Activated CD8-positive, alpha-beta T cell treated with anti-CD3 and anti-CD28 coated beads for 36 hours (primary cell): ENCODE measurements around the gene HOXB9. TPM values are rescaled to one million over a fixed set of nuclear protein-coding genes. Genes with fewer than 3 reads are reported as not detected.

Source experiments
- ATAC-seq: fragments of 200-7000 bp; cut with Tn5 transposase; one replicate; pipeline ENCODE4 v1.10.0; 2021; ENCODE audit warnings: mild to moderate bottlenecking, moderate library complexity
- CTCF ChIA-PET: fragments of 350-600 bp; sonication (Branson Sonifier 250); formaldehyde crosslinking; loops from one replicate; lab custom pipeline; 2021; ENCODE audit warnings: antibody characterized with exemption; lab: Charles Lee
- POLR2A ChIA-PET: fragments of 350-600 bp; sonication (Branson Sonifier 250); formaldehyde crosslinking; loops from one replicate; lab custom pipeline; 2021; ENCODE audit warnings: antibody characterized with exemption; lab: Charles Lee
- DNase-seq: peaks from one replicate; pipeline ENCODE4 v3.0.0-alpha.2; 2020
- H3K27ac Mint-ChIP-seq: one replicate; pipeline ENCODE4 v1.8.0; 2021; ENCODE audit warnings: mild to moderate bottlenecking, mixed read lengths
- H3K27me3 Mint-ChIP-seq: one replicate; pipeline ENCODE4 v1.8.0; 2021; ENCODE audit warnings: mixed read lengths
- H3K36me3 Mint-ChIP-seq: one replicate; pipeline ENCODE4 v1.8.0; 2021; ENCODE audit warnings: low read depth, mixed read lengths
- H3K4me1 Mint-ChIP-seq: one replicate; pipeline ENCODE4 v1.8.0; 2021; ENCODE audit warnings: low read depth, mixed read lengths
- H3K4me3 Mint-ChIP-seq: one replicate; pipeline ENCODE4 v1.8.0; 2021; ENCODE audit warnings: mild to moderate bottlenecking, moderate library complexity, mixed read lengths
- H3K9me3 Mint-ChIP-seq: one replicate; pipeline ENCODE4 v1.8.0; 2021; ENCODE audit warnings: mixed read lengths
- intact Hi-C: fragments of 100-400 bp; cut with micrococcal nuclease; formaldehyde crosslinking; loops from one replicate; pipeline ENCODE4 v1.10.0; 2022
- total RNA-seq, 2 experiments: library from RNA; stranded (reverse); gene quantifications; one replicate each; pipeline ENCODE4 v1.2.3, GENCODE V29; 2021
- TF ChIP-seq, protein P1 (sequence below): fragments of 200-600 bp; IDR thresholded peaks from one replicate; pipeline ENCODE4 v1.8.0; 2022; ENCODE audit warnings: antibody characterized with exemption, mild to moderate bottlenecking

Gene HOXB9
- total RNA-seq = 1 to 10 TPM; 6.9 to 7.0 TPM

DNA sequence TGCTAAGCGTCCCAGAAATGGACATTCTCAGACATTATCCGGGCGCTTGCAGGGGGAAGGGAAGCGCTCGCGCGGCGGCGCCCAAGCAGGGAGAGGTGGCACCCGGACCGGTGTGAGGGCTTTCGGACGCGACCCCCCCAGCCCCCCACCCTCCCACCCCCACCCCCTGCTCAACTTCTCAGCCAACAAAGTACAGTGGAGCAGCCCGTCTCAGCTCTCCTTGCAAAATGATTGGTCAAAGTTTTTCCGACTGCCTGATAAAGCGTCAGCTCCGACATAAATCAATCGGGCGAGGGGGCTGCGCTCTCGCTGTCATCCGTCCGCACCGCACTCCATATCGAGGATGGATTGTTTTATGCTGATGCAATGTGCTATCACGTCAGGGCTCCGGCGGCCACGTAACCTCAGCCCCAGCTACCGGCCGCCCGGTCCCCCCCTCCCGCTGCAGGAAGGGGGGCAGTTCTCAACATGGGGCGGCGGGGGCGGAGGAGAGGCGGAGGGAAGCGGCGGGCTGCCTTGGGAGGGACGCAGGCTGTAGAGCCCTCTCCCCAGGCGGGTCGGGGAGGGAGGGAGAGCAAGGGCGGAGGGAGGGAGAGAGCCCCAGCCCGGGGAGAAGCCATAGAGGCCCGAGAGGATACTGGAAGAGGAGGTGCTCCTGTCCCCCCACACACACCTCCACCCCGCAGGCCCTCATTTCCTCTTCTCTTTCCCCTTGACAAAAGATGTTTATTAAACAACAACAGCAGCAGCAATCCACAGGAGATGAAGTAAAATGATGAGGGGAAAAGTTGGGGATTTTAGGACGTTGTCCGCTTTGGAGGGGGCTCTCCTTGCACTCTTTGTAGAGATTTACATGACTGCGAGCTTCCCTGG lies at the start of gene HOXB9:
Gene HOXB9, minus strand, starts transcription at position 114 of the 873 bp plus-strand sequence. Its CDS starts 89 bp downstream, at position 25.
- DNase-seq (peak; percentile 86), ATAC-seq (peak; percentile 78)
- Mint-ChIP-seq H3K27me3 (peaks cover 77% of the 10 kb centered on the region), H3K36me3 (no peaks in the 10 kb centered on the region), H3K4me3 (peak within 1 kb of the TSS; percentile 77), H3K27ac (peak within 1 kb of the TSS; percentile 90), H3K9me3 (no peaks in the 10 kb centered on the region), H3K4me1 (peaks cover 8% of the 10 kb centered on the region)
- CTCF ChIA-PET = interaction anchor here (1.3 to 5.5 kb wide), 7 partner anchors 9 to 35 kb away, joined by 3 to 40 read pairs (median 8); partner anchors contain the start of genes HOXB5 and HOXB8
- intact Hi-C loops = no loop called here
- TF ChIP-seq, protein P1, sequence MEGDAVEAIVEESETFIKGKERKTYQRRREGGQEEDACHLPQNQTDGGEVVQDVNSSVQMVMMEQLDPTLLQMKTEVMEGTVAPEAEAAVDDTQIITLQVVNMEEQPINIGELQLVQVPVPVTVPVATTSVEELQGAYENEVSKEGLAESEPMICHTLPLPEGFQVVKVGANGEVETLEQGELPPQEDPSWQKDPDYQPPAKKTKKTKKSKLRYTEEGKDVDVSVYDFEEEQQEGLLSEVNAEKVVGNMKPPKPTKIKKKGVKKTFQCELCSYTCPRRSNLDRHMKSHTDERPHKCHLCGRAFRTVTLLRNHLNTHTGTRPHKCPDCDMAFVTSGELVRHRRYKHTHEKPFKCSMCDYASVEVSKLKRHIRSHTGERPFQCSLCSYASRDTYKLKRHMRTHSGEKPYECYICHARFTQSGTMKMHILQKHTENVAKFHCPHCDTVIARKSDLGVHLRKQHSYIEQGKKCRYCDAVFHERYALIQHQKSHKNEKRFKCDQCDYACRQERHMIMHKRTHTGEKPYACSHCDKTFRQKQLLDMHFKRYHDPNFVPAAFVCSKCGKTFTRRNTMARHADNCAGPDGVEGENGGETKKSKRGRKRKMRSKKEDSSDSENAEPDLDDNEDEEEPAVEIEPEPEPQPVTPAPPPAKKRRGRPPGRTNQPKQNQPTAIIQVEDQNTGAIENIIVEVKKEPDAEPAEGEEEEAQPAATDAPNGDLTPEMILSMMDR = no peak
- POLR2A ChIA-PET = interaction anchor here (0.9 to 3.2 kb wide), 3 partner anchors 12 to 519 kb away, joined by 3 to 19 read pairs (median 3); partner anchors contain the start of genes HOXB5, HOXB8 and SNX11

DNA sequence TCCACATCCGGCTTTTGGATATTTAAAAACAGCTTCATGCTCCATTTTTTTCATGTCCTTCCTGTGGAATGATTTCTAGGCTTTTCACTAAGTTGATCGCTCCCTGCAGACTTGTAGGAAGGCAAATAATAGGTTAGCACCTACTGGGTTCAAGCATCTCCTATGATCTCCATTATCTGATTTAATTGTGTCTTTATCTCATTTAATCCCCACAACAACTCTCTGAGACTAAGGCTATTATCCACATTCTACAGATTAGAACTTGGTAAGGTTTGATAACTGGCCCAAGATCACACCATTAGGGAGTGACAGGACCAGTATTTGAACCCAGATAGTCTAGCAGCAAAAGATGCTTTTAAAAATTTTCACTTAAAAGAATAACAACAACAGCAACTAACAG lies 46.2 kb upstream of the HOXB9 start:
- CTCF ChIA-PET = interaction anchor here (0.6 to 4.2 kb wide), 24 partner anchors 12 to 304 kb away, joined by 3 to 21 read pairs (median 5); partner anchors contain the start of gene PRAC2

GRCh38 chr17:48671697-48672171 lies 45.6 kb upstream of the HOXB9 start:
- peak; percentile 79 for ATAC-seq
- H3K36me3 Mint-ChIP-seq = no peaks in the 10 kb centered on the region
- ChIA-PET CTCF (interaction anchor here (0.6 to 4.2 kb wide), 35 partner anchors 10 to 361 kb away, joined by 3 to 21 read pairs (median 4); partner anchors contain the start of gene PRAC2), POLR2A (interaction anchor here (0.7 kb wide), 1 partner anchor 96 kb away, joined by 3 read pairs; no protein-coding TSS in a partner anchor)
- no peak overlapping the region for H3K27ac Mint-ChIP-seq
- peaks cover 35% of the 10 kb centered on the region for H3K27me3 Mint-ChIP-seq
- peak overlapping the region; percentile 49 for H3K4me3 Mint-ChIP-seq
- H3K4me1 Mint-ChIP-seq = peaks cover 5% of the 10 kb centered on the region
- DNase-seq = peak; percentile 80
- intact Hi-C loops = loop anchor here (10.0 kb wide), 1 partner anchor 363 kb away; no protein-coding TSS in a partner anchor
- H3K9me3 Mint-ChIP-seq = no peaks in the 10 kb centered on the region
- TF ChIP-seq, protein P1 = peak; percentile 95

More for the DNA sequence above, 46.2 kb upstream of the HOXB9 start:
- no peak for ATAC-seq
- POLR2A ChIA-PET = no interaction called here
- Mint-ChIP-seq H3K9me3 (no peaks in the 10 kb centered on the region), H3K36me3 (no peaks in the 10 kb centered on the region), H3K4me1 (peaks cover 5% of the 10 kb centered on the region), H3K27me3 (peaks cover 33% of the 10 kb centered on the region), H3K27ac (no peak overlapping the region), H3K4me3 (no peak overlapping the region)
- TF ChIP-seq, protein P1 = no peak
- no peak for DNase-seq
- intact Hi-C loops = loop anchor here (10.0 kb wide), 1 partner anchor 362 kb away; no protein-coding TSS in a partner anchor

DNA sequence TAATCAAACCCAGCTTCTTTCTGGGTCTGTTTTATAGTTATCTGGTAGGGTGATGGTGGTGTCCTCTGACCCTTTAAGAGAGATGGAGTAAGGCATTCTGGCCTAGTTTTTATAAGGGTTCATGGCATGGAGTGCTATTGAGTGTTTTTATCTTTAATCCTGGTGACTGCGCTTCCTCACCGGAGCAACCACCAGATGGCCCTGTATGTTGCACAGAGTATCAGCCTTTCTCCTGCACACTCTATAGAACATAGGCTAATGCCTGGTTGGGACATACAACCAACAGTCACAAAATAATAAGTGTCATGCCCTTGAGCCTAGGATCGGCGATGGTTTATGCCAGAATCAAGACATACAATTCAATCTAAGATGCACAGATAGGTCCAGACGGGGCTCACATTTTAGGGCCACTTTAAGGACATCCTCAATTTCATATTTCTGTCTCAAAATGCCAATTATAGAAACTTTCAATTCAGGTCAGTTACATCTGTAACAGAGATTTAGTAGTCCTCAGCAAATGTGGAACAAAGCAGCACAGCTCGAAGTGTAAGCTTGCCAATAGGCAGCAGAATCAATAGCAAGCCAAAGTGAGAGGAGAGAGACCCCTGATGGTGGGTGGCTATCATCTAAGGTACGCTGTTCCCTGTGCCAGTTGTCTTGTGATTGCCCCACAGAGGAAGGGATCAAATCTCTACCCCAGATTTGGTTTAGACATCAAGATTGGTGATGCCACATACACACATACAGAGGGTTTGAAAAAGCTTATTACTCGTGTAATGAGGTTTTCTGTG lies 37.2 kb upstream of the HOXB9 start:
- no peaks in the 10 kb centered on the region for H3K9me3 Mint-ChIP-seq
- CTCF ChIA-PET = interaction anchor here (1.1 to 5.0 kb wide), 7 partner anchors 8 to 216 kb away, joined by 3 to 27 read pairs (median 3); no protein-coding TSS in a partner anchor
- POLR2A ChIA-PET = no interaction called here
- no peak for ATAC-seq
- H3K27ac Mint-ChIP-seq = no peak overlapping the region
- no peak overlapping the region for H3K4me3 Mint-ChIP-seq
- no peaks in the 10 kb centered on the region for H3K36me3 Mint-ChIP-seq
- H3K4me1 Mint-ChIP-seq = no peaks in the 10 kb centered on the region
- no peak for DNase-seq
- intact Hi-C loops = no loop called here
- TF ChIP-seq, protein P1 = no peak
- peaks cover 14% of the 10 kb centered on the region for H3K27me3 Mint-ChIP-seq
